Keratinocyte (primary cell): Measurements from ENCODE around the gene RPS16. TPM values are rescaled to one million over a fixed set of nuclear protein-coding genes. Genes with fewer than 3 reads are reported as not detected.

Source experiments
- DNase-seq: peaks from one replicate; pipeline ENCODE4 v3.0.0-alpha.2; 2011; ENCODE audit warnings: low read depth, missing footprints, low spot score
- FAIRE-seq: peaks from 2 replicates; lab custom pipeline; 2011; peaks lifted over from hg19 to GRCh38; lab: Jason Lieb, UNC
- H2AFZ ChIP-seq: 2 replicates; pipeline ENCODE4 v1.6.0; 2012; ENCODE audit warnings: low read length, control low read depth, inconsistent platforms; ENCODE audit not compliant: control insufficient read depth
- H3K27ac ChIP-seq: 2 replicates; pipeline ENCODE4 v1.5.1; 2011; ENCODE audit warnings: low read length; ENCODE audit not compliant: control insufficient read depth, insufficient read depth
- H3K27me3 ChIP-seq: 3 replicates; pipeline ENCODE4 v1.6.0; 2011; ENCODE audit warnings: low read length; ENCODE audit not compliant: control insufficient read depth, insufficient read depth; ENCODE audit errors: extremely low read depth
- H3K36me3 ChIP-seq, 2 experiments: 2 replicates in 1 of 2; 3 replicates in 1 of 2; pipeline ENCODE4 v1.5.1; 2011; ENCODE audit warnings: low read length in 2 of 2, mild to moderate bottlenecking in 1 of 2; ENCODE audit not compliant: control insufficient read depth in 2 of 2, insufficient read depth in 2 of 2; ENCODE audit errors: extremely low read depth in 1 of 2
- H3K4me1 ChIP-seq: 3 replicates; pipeline ENCODE4 v1.5.1; 2011; ENCODE audit warnings: low read length; ENCODE audit not compliant: control insufficient read depth, insufficient read depth; ENCODE audit errors: extremely low read depth
- H3K4me2 ChIP-seq: 3 replicates; pipeline ENCODE4 v1.6.0; 2011; ENCODE audit warnings: low read depth, low read length; ENCODE audit not compliant: control insufficient read depth, insufficient read depth; ENCODE audit errors: extremely low read depth
- H3K4me3 ChIP-seq, 3 experiments: fragments of 200-600 bp in 1 of 3; sonication (generic) in 1 of 3; 2 replicates in 2 of 3; 3 replicates in 1 of 3; pipeline ENCODE4 v1.5.1; 2011 to 2016; ENCODE audit warnings: low read length in 3 of 3, mild to moderate bottlenecking in 3 of 3, control low read depth in 2 of 3, inconsistent platforms in 1 of 3, low read depth in 1 of 3, mixed read lengths in 1 of 3, mixed run types in 1 of 3, moderate library complexity in 1 of 3; ENCODE audit not compliant: control insufficient read depth in 2 of 3, insufficient read depth in 2 of 3; ENCODE audit errors: extremely low read depth in 1 of 3
- H3K79me2 ChIP-seq: 2 replicates; pipeline ENCODE4 v1.6.0; 2012; ENCODE audit warnings: low read length; ENCODE audit not compliant: control insufficient read depth, insufficient read depth
- H3K9ac ChIP-seq: 3 replicates; pipeline ENCODE4 v1.6.0; 2011; ENCODE audit warnings: low read length; ENCODE audit not compliant: control insufficient read depth, insufficient read depth; ENCODE audit errors: extremely low read depth
- H3K9me1 ChIP-seq: 3 replicates; pipeline ENCODE4 v1.6.0; 2011; ENCODE audit warnings: low read length; ENCODE audit not compliant: control insufficient read depth, insufficient read depth; ENCODE audit errors: extremely low read depth
- H3K9me3 ChIP-seq: 2 replicates; pipeline ENCODE4 v1.5.1; 2012; ENCODE audit warnings: low read depth, low read length; ENCODE audit not compliant: control insufficient read depth
- H4K20me1 ChIP-seq: 3 replicates; pipeline ENCODE4 v1.6.0; 2011; ENCODE audit warnings: low read length; ENCODE audit not compliant: control insufficient read depth, insufficient read depth; ENCODE audit errors: extremely low read depth
- EZH2 ChIP-seq: IDR thresholded peaks from one replicate; pipeline ENCODE4 v1.6.1; 2012; ENCODE audit warnings: inconsistent platforms, mild to moderate bottlenecking, low read length, moderate library complexity
- dilution Hi-C: fragments of 300-500 bp; cut with MboI; formaldehyde crosslinking; loops from one replicate; pipeline ENCODE4 v1.7.0; 2020; ENCODE audit warnings: low sequenced_read_pairs; ENCODE audit not compliant: extremely low pct_ligation_motif_present
- polyA plus RNA-seq, 5 experiments: library from polyadenylated mRNA; depleted of rRNA in 3 of 5; stranded (reverse) in 3 of 5; stranded (forward) in 1 of 5; unstranded in 1 of 5; fragments of >200 nt; gene quantifications; 1 replicate in 1 of 5; 2 replicates in 3 of 5; 3 replicates in 1 of 5; pipeline versions ENCODE4 v1.2.1 to v1.2.3, GENCODE V29; 2011 to 2012; ENCODE audit warnings: missing spikeins in 2 of 5, low read depth in 1 of 5, low replicate concordance in 1 of 5
- TF ChIP-seq, protein P1 (sequence below), 3 experiments: IDR thresholded peaks in 1 of 3; conservative IDR thresholded peaks in 1 of 3; optimal IDR thresholded peaks in 1 of 3; 2 replicates in 2 of 3; 3 replicates in 1 of 3; pipeline versions ENCODE3 to v1.5.1; 2011; ENCODE audit warnings: low read length in 3 of 3, mild to moderate bottlenecking in 3 of 3, moderate library complexity in 2 of 3, control low read depth in 1 of 3, inconsistent platforms in 1 of 3; ENCODE audit not compliant: insufficient read depth in 2 of 3; ENCODE audit errors: extremely low read depth in 1 of 3

RPS16 gene
- polyA plus RNA-seq, 1 donor (not counting 4 experiments of a cell fraction or from before 2014, with no cell fraction given) = 1,323 TPM

DNA sequence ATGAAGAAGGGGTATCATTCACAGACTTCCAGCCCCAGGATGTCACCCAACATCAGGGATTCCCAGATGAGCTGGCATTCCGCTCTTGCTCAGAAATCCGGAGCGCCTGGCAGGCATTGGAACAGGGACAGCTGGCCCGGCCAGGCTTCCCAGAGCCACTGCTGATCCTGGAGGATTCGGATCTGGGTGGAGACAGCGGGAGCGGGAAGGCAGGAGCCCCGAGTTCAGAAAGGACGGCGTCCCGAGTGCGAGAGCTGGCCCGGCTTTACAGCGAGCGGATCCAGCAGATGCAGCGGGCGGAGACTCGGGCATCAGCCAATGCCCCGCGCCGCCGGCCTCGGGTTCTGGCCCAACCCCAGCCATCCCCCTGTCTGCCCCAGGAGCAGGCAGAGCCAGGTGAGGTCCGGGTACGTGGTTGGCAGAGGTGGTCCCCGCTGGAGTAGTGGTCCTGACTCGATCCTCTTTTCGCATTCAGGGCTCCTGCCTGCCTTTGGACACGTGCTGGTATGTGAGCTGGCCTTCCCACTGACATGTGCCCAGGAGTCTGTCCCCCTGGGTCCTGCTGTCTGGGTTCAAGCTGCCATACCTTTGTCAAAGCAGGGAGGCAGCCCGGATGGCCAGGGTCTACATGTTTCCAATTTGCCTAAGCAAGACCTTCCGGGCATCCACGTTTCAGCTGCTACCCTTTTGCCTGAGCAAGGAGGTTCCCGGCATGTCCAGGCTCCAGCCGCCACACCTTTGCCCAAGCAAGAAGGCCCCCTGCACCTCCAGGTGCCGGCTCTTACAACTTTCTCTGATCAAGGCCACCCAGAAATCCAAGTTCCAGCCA is 12.3 kb downstream of the RPS16 start:
- no peak overlapping the region for H3K27ac ChIP-seq
- no peaks in the 10 kb centered on the region for H3K27me3 ChIP-seq
- no peaks in the 10 kb centered on the region for H4K20me1 ChIP-seq
- TF ChIP-seq, protein P1, sequence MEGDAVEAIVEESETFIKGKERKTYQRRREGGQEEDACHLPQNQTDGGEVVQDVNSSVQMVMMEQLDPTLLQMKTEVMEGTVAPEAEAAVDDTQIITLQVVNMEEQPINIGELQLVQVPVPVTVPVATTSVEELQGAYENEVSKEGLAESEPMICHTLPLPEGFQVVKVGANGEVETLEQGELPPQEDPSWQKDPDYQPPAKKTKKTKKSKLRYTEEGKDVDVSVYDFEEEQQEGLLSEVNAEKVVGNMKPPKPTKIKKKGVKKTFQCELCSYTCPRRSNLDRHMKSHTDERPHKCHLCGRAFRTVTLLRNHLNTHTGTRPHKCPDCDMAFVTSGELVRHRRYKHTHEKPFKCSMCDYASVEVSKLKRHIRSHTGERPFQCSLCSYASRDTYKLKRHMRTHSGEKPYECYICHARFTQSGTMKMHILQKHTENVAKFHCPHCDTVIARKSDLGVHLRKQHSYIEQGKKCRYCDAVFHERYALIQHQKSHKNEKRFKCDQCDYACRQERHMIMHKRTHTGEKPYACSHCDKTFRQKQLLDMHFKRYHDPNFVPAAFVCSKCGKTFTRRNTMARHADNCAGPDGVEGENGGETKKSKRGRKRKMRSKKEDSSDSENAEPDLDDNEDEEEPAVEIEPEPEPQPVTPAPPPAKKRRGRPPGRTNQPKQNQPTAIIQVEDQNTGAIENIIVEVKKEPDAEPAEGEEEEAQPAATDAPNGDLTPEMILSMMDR (optimal IDR thresholded peaks at IDR 0.05 in 1 of 3, IDR thresholded peaks at IDR 0.05 in 1 of 3, conservative IDR thresholded peaks at IDR 0.05 in 1 of 3; ENCODE audit: extremely low read depth in 1 of 3, insufficient read depth in 2 of 3, low read length in 3 of 3) = no peak
- TF ChIP-seq EZH2 = no peak
- no peak for FAIRE-seq
- H3K4me2 ChIP-seq = no peak overlapping the region
- H3K36me3 ChIP-seq = peaks cover 4 to 8% of the 10 kb centered on the region in 2 experiments
- dilution Hi-C loops = no loop called here
- H3K4me3 ChIP-seq = no peak overlapping the region
- no peaks in the 10 kb centered on the region for H3K4me1 ChIP-seq
- no peak overlapping the region for H3K9ac ChIP-seq
- H3K9me3 ChIP-seq = no peaks in the 10 kb centered on the region
- no peak for DNase-seq
- no peak overlapping the region for H2AFZ ChIP-seq
- no peaks in the 10 kb centered on the region for H3K79me2 ChIP-seq
- H3K9me1 ChIP-seq = no peaks in the 10 kb centered on the region

DNA sequence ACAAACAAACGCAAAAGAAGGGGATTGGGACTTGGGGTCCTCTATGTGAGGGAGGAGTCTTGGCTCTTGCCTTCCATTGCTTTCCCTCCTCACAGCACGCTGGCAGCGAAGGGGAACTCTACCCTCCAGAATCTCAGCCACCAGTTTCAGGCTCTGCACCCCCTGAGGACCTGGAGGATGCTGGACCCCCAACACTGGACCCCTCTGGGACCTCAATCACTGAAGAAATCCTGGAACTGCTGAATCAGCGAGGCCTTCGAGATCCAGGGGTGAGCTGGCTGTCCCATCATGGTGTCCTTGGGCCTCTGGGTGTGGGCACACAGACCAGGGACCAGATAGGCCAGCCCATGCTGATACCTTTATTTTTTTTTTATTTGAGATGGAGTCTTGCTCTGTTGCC is 13.7 kb downstream of the RPS16 start:
- FAIRE-seq (no peak), DNase-seq (no peak)
- H3K4me3 ChIP-seq = no peak overlapping the region
- no peaks in the 10 kb centered on the region for H4K20me1 ChIP-seq
- no peaks in the 10 kb centered on the region for H3K9me3 ChIP-seq
- no peaks in the 10 kb centered on the region for H3K4me1 ChIP-seq
- no peak overlapping the region for H3K9ac ChIP-seq
- dilution Hi-C loops = no loop called here
- no peak for TF ChIP-seq EZH2
- TF ChIP-seq, protein P1 (optimal IDR thresholded peaks at IDR 0.05 in 1 of 3, IDR thresholded peaks at IDR 0.05 in 1 of 3, conservative IDR thresholded peaks at IDR 0.05 in 1 of 3; ENCODE audit: extremely low read depth in 1 of 3, insufficient read depth in 2 of 3, low read length in 3 of 3) = no peak
- no peak overlapping the region for H2AFZ ChIP-seq
- H3K27me3 ChIP-seq = no peaks in the 10 kb centered on the region
- H3K9me1 ChIP-seq = no peaks in the 10 kb centered on the region
- peaks cover 6 to 9% of the 10 kb centered on the region in 2 experiments for H3K36me3 ChIP-seq
- no peaks in the 10 kb centered on the region for H3K79me2 ChIP-seq
- no peak overlapping the region for H3K27ac ChIP-seq
- H3K4me2 ChIP-seq = no peak overlapping the region
